Measurements from ENCODE around the gene MRNIP.
A peak's percentile ranks its signal among the peaks of the same experiment; 100 is the strongest.

MRNIP gene

DNA sequence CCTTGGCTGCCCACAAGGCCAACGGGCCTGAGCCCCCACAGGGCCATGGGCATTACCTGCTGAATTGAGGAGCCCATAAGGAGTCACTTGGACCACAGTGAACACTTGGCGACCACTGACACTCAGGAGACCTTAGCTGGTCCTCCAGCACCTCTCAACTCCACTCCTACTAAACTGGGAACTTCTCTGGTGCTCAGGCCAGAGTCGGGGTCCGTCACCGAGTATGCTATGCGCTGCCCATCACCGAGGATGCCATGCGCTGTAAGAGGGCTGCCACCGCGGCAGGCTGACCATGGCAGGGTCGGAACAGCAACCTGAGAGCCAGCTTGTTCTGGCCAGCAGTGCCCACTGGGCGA, 38.5 kb downstream of the MRNIP start:
- no peak for DNase-seq

DNA sequence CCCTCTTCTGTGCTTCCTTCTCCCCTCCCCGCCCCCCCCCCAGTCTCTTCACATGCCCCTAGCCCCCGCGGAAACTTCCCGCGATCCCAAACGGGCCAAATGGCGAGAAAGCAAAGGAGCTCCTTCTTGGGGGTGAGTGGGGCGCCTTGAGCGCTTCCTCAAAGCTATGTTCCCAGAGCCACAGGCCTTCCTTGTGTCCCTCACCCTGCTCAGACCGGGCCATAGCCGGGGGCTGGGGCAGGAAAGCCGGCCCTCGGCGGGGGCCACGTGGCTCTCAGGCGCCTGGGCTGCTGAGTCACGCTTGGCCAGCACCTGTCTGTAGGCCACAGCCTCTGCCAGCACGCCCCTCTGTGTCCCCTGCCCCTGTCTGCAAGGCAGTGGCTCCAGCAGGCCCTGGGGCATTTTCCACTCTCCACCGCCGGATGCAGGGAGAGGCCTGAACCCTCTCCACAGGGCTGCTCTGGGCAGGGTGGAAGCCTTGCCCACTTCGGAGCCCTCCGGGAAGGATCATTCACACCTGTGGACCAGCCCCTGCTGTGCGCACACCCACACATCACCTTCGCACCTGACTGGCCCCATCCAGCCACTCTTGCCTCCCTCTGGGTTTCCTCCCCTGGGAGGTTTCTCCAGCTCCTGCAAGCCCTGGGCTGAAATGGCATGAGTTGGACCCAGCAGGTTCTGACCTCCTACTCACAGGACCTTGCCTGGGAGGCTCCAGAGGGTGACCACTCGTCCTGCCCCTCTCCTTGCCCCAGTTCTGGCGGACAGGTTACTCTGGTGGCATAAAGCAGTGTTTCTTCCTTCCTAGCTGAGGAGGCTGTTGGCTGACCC, 39.1 kb downstream of the MRNIP start:
- DNase-seq = peak; percentile 62

DNA sequence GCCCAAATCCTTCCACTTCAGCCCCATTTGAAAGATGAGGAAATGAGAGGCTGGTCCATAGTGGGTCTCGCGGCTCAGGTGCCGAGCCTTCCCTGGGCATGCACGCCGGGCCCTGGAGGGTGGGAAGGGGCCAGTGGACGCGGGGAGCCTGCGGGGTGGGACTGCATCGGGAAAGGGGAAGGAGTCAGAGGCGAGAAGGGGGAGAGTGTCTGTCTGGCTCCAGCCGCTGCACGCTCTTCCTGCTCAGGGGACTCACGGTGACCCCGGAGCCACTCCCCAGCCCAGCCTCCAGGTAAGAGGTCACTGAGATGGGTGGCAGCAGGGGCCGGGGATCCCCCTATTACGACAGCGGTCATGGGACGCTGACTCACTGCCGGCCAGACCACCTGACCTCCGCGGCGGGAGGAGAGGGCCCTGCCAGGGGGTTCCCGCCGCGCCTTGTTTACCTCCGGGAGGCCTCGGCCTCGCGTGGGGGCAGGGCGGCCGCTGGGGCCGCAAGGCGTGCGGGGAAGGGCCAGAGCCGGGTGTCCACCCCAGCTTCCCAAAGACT, 39.8 kb downstream of the MRNIP start:
- DNase-seq = peak; percentile 96

DNA sequence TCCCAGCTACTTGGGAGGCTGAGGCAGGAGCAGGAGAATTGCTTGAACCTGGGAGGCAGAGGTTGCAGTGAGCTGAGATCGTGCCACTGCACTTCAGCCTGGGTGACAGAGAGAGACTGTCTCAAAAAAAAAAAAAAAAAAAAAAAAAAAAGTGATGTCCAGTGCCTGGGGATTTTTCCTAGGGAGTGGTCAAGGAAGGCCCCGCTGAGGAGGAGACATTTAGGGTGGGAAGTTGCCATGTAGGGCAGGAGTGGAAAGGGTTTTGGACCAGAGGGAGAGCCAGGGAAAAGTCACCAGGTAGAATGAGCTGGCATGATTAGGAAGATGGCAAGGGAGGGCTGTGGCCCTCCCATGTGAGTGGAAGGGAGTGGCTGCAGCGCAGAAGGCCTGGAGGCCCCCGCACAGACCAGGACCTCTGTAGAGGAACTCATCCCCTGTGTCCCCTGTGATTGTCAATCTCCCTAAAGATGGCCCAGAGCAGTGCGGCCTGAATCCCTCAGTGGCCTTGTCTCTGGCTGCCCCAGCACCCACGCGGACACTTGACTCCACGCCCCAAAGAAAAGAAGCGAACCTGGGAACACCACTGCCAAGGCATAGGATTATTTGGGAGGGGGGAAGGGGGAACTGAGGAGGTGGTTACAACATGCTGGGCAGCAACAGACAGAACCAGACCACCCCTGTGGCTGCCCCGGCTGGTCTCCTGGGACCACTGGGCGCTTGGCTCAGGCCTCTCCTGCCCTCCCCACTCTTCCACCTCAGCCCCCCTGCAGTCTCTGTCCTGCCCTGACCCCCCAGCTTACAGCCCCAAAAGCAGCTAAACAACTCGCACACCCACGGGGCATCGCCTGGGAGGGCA, 40.5 kb downstream of the MRNIP start:
- peak; percentile 18 for DNase-seq

DNA sequence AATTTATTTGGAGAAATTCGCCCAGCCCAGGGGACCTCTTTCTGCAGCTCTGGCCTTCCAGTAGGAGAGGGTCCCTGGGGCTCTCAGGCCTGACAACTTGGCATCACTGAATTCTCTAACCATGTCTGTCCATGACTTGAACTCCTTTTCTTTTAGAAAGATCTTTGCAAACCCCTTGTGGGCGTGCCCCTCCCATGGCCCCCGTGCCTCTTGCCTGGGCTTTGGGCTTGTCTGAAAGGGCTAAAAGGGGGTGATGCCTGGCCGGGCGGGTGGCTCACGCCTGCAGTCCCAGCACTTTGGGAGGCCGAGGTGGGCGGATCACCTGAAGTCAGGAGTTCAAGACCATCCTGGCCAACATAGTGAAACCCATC, 41.2 kb downstream of the MRNIP start:
- DNase-seq = no peak

DNA sequence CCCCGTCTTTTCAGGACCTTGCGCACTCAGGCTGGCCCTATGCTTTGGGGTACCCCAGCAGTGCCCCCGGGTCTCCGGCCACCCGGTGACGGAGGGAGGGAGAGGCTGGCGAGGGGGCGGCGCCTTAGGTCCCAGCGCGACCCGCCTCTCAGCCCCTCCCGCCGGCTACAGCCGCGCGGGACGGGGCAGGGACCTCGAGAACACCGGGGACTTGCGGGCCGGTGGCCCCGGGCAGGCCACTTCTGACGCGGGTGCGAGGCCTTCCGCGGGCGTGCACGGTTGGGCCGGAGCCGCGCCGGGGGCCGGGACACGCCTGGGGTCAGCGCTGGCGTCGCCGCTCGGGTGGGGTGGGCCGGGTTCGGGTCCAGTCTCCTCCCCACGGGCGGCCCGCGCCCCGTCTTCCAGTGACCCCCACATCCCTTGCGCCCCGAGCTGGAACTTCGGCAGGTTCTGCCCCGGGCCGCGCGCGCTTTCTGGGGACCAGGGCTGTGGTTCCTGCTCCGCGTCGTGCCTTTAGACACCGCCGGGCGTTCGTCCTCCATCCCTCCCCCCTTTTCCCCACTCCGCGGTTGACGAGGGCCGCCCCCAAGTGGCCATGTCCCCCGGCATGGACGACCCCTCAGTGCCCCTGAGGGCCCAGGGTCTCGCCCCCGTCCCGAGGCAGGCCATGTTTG, 41.7 kb downstream of the MRNIP start:
- peak; percentile 12 for DNase-seq

DNA sequence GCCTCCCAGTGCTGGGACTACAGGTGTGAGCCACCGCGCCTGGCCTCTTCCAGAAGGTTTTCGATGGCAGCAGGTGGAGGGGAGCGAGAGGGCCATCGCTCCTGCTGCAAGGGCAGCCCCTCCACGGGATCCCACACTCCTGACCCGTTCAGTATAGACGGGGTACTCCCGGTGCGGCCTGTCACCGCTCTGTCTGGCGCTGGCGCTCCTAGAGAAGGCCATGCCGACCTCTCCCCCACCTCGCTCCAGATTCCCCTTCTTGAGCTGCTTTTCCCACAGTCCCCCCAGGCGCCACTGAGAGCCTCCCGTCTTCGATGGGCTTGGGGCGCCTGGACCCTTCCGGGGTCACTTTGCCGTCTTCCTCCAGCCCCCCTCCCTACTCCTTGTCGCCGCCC, 42.2 kb downstream of the MRNIP start:
- no peak for DNase-seq

DNA sequence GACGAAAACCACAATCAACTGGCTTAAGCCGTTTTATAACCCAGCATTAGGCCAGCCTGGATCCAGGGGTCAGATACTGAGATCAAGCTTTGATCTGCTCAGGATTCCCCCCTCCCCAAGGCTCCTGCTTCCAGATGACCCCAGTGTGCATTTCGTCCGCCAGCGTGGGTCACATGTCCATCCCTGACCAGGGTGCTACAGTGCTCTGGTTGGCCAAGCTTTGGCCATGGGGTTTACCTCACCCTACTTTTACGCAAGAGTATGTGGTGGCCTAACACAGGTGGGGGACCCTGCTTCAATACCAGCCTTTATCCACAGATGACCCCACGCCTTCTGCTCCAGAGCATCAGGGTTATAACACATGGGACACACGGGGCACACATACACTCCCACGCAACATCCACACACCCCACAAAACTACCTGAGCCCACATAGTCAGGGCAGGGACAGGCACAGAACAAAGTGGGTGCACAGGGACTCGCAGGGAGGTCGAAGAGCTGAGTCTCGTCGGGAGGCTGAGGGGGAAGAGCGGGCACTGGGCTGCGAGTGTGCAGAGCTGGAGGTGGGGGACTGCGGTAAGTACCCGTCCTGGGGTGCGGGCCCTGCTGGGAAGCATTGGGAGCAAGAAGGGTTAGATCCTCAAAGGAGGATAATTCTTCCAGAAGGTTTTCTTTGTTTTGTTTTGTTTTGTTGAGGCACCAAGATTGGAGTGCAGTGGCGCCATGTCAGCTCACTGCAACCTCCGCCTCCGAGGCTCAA, 42.9 kb downstream of the MRNIP start:
- DNase-seq = no peak

DNA sequence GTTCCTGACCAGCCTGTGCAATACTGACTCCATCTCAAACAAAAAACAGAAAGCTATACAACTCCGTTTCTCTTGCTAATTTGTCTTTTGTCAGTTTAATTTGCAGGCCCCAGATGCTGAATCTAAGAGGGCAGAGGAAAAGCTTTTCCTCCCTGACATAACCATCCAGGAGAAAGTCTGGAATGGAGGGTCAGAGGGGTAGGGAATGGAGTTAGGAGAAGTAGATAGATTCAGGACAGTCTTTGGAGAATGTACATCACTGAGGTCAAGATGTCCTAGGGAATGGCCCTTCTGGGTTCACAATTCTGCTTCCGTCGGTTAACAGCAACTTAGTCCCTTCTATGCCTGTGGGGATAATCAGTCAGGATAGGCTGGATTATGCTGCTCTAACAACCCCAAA, 44.5 kb downstream of the MRNIP start:
- no peak for DNase-seq

DNA sequence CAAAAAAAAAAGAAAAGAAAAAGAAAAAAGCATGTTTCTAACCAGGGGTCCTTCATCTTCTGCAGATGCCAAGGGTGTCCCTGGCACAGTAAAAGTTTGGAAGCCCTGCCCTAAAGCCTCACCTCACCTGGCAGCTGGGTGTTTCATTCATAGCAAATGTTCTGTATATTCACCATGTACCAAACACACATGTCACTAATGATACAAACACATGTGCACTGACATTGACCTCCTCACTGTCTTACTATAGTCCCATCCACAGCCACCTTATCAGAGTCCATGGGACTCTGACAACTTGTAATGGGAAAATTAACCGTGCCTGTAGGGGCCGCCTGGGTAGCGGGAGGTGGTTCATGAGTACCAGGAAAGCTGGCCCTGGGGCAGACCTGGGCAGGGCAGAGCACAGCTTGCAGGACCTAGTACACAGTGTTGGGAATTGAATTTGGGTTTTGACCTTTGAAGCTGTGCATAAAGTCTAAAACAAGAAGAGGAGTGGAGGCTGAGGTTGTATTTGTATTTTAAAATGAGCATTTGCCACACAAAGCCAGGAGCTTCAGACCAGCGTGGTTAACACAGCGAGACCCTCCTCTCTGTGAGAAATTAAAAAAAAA, 45.5 kb downstream of the MRNIP start:
- no peak for DNase-seq

DNA sequence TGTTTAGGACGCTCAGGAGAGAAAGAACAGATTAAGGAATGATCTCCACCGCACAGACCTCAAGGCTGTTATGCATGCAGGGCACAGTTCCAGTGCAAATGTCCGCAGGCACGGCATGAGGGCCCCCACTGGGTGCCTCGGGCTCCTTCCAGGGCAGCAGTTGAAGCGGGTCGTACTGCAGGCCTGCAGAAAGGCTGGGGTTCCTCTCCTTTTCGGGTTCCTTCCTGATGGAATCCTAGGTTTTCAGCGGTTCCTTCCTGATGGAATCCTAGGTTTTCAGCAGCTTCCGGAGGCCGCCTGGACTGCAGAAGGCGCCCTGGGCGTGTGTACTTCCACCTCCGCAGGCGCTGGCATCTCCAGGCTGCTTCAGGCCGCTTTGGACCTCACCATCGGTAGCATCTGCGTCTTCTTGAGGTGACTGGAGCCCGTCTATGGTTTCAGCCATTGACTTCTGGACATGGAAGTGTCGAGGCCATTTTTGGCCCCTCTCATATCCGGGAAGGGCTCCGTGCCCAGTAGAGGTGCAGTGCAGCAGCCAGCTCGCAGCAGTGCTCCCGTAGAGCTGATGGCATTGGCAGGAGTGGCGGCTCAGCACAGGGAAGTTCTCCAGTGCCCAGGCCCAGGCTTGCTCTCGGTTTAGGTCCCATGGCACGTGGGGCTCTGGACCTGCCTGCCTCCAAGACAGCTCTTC, 46.3 kb downstream of the MRNIP start:
- no peak for DNase-seq

DNA sequence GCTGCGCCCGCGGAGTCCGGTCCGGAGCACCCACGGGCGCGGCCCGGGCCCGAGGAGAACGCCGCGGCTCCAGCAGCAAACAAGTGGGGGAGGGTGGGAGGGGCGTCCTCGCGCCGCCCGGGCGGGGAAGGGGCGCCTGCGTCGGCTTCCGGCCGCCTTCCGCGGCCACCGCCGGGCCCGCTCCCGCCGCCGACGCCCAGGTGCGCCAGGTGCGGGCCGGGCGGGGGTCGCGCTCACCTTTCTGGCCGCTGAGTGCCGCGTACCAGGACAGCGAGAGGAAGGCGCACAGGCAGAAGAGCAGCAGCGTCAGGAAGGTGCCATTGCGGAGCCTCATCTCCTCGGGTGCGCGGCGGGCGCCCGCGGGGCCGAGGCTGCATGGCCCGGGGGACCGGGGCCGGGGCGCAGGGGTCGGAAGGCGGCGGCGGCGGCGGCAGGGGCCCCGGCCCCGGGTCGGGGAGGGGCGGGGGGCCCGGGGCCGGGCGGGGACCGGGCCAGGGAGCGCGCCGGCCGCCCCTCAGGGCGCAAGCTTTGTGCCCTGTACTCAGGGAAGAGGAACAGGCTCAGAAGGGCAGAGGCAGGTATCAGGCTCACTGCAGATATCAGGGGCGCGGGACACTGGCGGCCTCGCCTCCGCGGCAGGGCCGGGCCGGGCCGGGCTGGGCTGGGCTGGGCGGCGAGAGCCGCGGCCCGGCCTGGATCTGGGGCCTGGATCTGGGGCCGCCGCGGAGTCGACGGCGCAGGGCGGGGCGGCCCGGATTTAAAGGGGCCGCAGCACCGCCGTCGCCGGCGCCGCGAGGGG, 52.2 kb downstream of the MRNIP start, which contains the start of gene MGAT4B:
TSS of gene MGAT4B (minus strand) at position 617 of the 799 bp plus-strand sequence. CDS start at position 334, 283 bp downstream.
- peak; percentile 89 for DNase-seq

DNA sequence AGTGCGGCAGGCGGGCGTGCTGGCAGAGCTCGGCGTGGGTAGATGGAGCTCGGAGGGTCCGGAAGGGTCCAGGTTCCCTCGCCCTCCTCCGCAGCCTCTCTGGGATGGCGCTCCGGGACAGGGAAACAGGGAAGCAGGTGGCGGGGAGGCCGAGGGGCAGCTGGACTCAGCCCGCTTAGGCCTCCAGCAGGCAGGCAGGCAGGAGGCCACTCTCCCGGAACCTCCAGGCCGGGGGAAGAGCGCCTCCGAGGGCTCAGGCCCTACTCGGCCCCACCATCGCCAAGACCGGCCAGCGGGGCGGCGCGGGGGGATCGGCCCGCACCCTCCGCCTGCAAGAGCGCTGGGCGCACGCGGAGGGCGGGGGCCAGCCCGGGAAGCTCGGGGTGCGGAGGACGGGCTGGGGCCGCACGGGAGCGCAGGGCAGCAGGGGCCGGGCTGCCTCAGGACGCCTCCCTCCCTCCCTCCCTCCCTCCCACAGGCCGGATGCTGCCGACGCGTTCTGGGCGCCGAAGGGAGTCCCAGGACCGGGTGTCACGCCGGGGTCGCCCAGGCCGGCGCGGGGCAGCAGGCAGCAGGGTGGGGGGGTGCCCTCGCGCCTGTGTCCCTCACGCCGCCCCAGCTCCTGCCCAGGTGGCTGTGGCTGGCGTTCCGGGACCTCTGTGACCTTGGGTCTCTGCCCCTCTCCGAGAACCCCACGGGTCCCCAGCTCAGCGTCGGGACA, 52.9 kb downstream of the MRNIP start:
- DNase-seq = peak; percentile 51

DNA sequence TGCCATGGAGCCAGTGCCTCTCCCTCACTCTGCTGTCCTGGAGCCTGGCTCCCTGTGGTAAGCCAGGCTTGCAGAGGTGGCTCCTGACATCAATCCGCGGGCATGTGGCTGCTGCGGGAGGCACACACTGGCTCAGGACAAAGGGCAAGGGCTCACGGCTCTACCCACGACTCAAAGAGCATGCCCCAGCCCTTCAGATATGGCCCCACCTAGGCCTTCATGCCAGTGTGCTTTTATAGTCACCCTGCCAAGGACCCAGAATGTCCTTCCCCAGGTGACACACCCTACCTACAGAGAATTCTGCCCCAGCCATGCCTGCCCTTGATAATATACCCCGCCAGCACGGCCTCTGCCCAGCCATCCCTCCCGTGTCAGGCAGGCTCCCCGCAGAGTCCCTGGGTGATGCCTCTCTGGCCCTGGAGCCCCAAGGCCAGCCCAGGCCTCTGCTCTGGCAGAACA, 53.5 kb downstream of the MRNIP start:
- DNase-seq = no peak

DNA sequence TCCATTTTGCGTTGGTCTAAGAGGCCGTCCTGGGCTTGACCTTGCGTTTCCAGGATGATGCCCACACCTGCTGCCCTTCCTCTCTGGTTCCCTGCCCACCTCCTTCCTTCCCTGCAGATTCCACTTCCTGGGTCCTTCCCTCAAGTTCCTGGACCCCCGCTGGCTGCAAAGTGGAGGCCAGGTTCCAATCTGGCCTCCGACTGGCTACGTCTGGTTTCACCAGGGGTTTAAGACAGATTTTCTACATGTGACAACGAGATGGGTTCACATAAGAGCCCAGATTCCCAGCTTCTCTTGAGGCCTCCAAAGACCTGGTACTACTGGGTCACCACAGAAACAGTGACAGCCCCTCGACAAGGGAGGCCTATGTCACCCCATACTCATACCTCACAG, 54.1 kb downstream of the MRNIP start:
- no peak for DNase-seq

DNA sequence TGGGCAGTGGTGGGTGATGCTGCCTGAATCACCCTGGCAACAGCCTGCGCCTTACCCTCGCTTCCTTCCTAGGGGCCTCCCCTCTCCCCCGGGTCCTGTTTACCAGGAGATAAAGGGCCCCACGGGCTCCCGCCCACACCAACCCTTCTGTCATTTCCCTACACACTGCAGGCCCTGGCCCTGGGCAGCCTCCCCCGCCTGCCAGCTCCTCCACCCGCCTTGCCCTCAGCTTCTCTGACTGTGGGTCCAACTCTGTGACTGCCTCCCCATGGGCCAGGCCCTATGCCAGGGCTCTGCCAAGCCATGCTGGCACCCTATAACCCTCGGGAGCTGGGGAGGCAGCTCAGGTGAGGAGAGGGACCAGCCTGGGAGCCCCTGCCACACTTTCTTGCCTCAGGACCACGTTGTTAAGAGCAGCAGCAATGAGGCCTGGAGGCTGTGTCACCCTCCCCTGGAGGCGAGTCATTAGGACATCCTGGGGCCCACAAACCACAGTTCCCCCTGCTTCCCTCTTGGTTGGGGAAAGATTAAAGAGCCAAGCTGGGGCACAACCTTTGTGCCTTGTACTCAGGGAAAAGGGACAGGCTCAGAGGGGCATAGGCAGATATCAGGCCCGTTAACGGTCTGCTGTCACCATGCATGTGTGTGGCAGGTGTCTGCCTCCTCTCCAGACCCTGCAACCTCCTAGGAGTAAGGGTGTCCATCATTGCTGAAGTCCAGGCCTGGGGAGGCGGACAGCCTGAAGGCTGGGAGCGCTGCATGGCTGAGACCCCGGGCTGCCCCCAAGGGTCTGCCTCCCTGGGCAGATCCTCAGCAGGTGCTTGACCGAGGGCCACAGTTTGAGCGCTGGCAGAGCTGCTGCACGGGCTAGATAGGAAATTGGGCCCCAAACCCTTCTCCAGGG, 54.7 kb downstream of the MRNIP start:
- DNase-seq = peak; percentile 68

DNA sequence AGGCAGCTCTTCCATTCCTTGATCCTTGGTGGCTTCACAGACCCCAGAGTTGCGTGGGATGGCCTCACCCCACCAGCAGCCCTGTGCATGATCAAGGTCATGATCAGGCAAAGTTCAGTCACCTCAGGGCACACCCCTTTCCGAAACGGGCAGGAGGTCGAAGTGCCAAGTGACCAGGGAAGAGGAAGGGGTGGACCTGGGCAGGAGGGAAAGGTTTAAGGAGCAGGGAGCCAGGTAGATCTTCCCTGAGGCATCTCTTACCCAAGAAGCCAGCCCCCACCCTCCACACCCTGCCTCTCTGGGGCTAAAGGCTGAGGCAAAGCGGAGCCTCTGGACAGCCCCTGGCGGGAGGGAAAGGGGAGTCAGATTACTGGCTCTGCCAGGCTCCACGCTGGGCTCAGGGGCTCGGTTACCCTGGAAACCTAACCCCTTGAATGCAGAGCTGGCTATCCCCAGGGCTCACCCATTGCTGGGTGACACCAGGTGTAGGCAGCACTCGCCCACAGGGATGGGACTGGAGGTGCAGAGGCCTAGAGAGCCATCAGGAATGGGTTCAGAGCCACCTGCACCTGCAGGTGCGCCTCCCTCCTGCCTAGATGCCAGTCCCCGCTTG, 55.6 kb downstream of the MRNIP start:
- DNase-seq = no peak

DNA sequence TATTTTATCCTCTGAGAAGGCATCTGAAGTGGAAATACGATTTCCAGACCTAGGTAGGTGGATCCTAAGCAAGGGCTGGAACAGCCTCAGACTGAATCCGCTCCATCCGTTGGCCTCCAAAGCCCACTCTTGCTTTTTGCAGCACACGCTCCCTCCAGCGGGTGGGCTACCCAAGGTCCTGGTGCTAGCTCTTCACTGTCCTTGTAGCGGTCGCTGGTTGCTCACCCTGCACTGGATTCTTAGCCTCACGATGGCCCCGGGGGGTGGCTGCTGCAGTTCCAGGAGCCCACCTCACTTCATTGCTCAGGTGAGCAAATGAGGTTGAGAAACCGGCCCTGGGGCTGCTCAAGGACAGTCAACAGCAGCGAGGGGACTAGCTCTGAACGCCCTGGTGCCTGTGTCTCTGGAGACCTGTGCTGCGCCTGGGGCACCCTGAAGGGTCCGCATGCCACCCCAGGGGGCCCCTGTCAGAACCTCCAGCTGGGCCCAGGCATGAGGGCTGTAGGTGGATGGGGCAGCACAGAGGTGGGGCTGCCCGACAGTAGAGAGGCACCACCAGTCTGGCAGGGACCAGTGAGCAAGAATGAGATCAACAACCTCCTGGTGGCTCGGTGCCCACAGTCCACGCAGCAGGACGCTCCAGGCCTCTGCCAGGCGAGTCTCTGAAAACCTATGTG, 56.3 kb downstream of the MRNIP start:
- DNase-seq = no peak
